GM18867 (cell line): ENCODE results near the gene SMARCD2.
A peak's percentile ranks its signal among the peaks of the same experiment; 100 is the strongest.
"Not testable (repeated sequence)": the region's sequence is repeated elsewhere in the genome, so short reads cannot be mapped to it uniquely, and the experiment has no call there.

ENCODE experiments used
- ATAC-seq: cut with Tn5 transposase; IDR thresholded peaks from one replicate; pipeline ENCODE4 v1.9.1; 2021; ENCODE audit warnings: mild to moderate bottlenecking, moderate library complexity; ENCODE audit not compliant: unreplicated experiment

Gene SMARCD2

DNA sequence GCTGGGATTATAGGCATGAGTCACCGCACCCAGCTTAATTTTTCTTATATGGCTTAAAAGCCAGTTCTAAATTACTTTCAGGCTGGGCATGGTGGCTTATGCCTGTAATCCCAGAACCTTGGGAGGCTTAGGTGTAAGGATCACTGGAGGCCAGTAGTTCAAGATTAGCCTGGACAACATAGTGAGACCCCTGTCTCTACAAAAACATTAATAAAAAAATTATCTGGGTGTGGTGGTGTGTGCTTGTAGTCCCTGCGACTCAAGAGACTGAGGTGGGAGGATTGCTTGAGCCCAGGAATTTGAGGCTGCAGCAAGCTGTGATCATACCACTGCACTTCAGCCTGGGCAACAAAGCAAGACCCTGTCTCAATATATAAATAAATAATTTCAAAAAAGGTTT lies 10.8 kb upstream of the SMARCD2 start:
- no peak for ATAC-seq

DNA sequence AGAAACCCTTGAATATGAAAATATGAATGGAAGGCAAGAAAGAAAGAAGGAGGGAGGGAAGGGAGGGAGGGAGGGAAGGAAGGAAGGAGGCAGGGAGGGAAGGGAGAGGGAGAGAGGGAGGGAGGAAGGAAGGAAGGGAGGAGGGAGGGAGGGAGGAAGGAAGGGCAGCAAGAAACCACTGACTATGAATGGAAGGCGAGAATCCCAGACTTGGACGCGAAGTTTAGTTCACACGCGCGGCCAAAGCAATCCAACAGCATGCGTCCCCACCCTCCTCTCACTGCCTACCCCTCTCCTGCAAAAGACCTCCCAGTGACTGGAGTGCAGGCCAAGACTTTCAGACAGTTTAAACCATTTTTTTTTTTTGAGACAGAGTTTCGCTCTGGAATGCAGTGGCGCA lies 7.9 kb upstream of the SMARCD2 start:
- ATAC-seq = no peak

DNA sequence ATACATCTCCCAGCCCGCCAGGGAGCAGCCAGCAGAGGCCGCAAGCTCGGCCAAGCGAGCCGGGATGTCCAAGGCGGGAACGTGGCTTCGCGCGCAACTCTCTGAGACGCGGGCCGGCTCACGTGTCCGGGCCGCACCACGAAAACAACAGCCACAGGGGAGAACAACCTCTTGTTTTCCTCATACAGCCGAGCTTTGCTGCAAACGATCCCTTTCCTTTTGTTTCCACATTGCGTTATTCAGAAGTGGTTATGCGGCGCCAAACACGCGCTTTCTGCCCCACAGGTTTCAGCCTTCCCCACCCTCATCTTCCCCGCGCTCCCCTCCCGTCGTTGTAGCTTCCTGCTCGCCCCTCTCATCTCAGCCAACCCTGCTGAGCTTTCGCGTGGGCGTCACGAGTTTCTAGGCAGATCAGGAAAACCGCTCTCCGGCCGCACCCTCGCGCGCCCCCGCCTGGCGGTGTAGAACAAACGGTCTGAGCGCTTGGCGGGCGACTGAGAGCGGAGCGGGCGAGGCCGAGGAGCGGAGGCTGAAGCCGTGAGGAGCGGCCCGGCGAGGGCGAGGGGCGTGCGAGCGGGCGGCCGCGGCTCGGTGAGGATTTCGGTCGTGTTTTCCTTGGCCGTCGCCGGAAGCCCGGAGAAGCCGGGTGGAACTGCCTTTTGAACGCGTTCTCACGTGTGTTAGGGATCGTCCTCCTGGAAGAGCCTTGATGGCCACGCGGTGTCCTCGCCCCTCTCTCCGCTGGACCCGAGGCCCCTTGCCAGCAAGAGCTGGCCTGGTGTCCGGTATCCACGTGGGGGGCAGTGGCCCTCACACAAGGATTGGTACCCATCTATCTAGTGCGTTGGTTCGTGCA lies 6.6 kb upstream of the SMARCD2 start:
- peak; percentile 85 for ATAC-seq

DNA sequence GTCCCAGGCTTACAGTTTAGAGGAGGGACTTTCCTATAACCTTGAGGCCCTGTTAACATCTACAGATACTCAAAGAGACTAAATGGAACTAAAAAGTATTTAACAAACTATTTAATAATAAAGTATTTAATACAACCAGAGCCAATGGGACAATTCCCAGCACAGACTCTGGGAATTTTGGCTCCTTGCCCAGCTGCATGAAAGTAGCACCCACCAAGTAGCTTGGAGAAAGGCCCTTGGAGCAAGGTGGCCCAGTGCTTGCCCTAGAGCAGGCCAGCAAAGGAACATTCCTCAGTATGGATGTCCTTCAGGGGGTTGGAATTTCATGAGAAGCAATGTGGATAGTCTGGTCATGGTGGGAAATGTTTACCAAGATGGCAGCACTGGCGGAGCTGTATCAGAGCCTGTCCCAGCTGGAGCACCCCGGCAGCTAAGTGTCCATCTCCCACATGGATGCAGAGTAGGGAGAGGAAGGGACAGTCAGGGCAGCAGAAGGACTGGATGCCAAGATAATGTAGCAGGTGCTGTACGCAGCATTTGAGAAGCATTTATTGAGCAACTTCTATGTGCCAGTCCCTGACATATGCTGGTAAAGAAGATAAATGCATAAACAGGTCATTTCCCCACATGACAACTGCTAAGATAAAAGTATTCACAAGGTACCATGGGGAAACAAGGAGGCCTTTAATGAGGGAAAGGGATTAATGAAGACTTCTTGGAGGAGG lies 5.2 kb upstream of the SMARCD2 start:
- ATAC-seq = no peak

DNA sequence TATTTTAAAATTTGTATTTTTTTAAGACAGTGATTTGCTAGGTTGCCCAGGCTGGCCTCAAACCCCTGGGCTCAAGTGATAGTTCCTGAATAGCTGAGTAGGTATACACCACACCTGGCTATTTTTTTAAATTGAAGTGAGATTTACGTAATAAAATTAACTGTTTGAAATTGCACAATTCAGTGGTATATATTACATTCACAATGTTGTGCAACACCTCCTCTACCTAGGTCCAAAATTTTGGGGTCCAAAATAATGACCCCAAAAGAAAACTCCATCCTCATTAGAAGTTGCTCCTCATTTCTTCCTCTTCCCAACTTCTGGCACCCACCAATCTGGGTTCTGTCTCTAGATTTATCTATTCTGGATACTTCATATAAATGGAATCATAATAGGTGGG lies 3.0 kb upstream of the SMARCD2 start:
- no peak for ATAC-seq

DNA sequence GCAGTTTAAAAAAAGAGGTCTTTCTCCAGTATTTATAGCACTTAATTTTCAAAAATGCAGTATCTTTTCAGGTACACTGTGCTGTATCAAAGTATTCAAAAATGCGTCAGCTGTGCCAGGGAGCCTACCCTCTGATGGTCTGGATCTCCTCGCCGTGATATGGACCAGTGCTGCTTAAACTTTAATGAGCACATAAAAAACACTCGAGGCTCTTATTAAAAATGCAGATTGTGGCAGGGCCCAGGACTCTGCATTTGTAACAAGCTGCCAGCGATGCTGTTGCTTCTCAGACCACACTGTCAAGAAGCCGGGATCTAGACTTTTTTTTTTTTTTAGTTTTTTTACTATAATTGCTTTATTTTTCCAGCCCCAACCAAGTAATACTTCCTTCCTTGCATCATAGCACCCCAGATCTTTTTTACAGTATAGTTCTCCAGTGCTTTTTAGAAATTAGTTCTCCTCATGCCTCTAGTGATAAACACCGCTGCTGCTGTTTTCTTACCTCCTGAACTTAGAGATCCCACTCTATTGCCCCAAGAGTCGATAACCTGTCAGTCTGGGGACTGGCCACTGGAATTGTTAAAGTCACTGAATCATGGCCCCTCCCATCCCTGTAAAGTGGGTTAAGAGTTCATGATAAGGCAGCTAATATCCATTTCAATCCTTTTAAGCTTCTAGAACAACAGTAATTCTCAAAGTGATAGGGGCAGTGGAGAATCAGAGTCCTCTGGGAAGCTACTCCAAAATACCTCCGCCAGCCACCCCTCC lies 1.6 kb upstream of the SMARCD2 start:
- no peak for ATAC-seq

DNA sequence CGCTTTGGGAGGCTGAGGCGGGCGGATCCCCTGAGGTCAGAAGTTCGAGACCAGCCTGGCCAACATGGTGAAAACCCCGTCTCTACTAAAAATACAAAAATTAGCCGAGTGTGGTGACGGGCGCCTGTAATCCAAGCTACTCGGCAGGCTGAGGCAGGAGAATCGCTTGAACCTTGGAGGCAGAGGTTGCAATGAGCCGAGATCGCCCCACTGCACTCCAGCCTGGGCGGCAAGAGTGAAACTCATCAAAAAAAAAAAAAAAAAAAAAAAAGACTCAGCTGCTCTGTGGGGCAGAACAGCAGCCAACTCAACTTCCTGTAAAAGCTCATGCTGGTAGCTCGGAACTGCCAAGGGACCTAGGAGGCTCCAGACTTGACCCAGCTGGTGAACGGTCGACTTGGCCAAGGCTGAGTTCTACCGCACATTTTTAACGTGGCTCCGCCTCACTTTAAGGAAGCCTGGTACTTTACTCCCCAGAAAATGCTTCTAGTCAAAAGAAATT lies 953 bp upstream of the SMARCD2 start:
- ATAC-seq = not testable (repeated sequence)

DNA sequence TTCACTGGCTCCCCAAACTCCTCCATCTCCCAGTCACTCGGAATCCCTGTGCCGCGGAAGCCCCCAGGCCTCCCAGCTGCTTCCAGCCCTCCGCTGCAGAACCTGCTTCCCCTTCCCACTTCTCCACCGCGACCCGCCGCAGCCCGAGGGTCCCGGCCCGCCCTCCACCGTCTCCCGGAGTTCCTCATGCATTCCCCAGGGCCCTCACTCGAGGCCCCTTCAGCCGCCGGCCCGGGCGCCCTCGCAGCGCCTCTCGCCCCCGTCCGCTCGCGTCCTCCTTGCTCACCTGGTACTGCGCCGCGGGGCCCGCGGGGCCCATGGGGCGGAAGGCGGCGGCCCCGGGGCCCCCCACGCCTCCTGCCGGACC lies 329 bp downstream of the SMARCD2 start:
- peak; percentile 27 for ATAC-seq

DNA sequence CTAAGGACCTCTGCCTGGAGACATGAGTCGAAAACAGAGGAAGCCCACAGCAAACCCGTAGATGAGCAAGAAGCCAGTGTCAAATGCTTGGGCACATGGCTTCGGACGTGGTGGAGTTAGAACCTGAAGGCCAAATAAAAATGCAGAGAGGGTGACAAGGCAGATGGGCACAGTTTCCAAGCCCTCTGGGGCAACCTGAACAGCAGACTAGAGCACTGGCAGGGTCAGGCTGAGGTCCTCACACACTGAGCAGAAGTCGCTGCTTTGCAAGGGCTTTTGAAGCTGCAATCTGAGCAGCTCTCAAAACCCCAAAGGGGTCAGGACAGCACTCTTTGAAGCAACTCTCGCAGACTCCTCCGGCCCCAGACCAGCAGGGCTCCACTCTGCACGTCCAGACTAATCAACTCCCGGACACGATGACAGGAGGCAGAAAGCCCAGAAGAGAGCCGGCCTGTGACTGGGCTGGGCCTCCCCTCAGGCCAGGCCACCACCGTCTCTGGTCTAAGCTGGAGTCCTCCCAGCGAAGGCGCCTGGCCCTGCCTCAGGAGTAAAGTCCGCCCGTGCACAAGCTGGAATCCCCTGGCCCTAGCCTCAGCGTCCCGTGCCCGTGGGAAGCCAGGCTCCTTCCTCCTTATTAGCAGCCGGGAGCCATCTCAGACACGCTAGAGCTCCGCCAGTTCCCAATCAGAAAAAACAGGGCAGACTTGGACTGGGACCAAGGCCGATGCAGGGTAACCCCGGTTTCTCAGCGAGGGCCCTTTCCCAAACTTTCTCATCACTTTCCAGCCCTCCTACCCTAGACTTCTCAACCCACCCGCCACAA lies 924 bp downstream of the SMARCD2 start:
- no peak for ATAC-seq

DNA sequence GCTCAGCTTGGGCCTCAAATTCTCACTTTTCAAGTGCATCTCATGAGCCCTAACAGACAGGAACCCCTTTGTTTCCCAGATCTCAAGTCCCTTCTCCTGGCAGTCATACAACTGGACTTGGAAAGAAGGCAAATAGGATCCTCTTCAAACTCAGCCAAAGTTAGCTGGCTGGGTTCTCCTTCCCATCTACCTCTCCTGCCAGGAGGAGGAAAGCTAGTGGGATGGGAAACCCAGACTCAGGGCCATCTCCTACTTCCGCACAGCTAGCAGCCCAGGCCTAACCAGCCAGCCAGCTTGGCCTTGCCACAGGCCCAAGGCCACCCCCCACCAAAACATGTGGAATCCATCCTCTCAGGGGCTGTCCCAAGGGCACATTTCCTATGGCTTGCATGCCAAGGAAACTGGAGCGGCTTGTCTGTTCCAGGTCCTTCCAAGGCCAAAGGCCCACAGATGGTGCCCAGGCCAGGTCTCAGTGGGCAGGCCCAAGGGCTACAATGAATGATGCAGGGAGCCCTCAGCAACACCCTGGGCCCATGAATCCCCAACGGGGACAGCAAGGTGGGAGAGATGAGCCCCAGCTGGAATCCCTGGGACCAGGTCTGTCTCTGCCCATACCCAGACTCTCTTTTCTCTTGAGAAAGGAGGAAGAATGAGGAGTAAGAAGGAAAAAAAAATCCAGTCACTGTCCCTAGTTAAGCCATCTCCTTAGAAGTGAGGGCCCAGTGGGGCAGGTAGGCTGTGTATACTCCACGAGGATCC lies 1.7 kb downstream of the SMARCD2 start:
- ATAC-seq = no peak

DNA sequence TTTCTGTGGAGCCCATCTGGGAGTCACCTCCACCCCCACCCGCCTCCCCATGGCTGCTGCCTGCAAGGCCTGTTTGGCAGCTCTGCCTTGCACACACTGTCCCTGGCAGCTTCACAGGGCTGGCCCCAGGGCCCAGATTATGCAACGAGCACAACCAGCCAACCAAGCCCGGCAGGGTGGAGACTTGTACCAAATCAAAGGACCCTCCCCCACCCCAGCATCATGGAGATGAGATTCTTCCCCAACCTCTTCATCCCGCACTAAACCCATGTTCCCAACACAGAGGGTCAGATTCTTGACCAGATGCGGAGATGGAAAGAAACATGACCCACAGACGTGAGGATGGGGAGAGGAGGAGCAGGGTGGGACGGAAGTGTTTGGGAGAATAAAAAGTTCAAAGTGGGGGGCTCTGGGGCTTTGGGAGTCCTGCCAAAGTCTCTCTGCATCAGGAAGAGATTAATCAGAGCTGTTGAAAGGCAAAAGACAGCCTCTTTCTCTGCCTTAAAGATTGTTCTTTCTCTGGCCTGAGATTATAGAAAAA lies 3.8 kb downstream of the SMARCD2 start:
- ATAC-seq = no peak

DNA sequence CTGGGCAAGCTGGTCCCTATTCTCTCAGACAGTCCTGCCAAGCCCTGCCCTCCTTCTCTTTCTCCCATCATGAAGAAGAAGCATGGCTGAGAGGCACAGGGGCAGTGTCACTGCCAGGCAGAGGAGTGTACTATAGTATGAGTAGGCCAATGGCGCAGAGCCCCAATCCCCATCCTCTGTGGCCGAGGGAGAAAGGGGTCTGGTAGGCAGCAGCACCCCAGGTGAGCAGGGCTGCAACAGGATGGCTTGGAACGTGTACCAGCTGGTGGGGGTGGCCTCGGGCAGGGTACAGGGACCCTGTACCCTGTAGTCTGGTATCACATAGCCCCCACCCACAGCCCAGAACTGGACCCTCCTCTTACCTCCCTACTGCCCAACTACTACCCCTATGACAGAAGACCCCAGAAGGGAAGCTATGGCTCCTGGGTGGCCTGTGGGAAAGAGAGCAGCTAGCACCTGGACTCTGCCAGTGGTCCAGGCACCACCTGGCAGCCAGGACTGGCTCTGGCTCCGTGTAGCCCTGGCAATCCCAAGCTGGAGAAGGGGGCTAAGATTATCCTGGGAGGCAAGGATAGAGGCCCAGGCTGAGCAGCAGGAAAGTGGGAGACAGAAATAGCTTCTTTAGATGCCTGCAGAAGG lies 4.4 kb downstream of the SMARCD2 start:
- ATAC-seq = no peak

DNA sequence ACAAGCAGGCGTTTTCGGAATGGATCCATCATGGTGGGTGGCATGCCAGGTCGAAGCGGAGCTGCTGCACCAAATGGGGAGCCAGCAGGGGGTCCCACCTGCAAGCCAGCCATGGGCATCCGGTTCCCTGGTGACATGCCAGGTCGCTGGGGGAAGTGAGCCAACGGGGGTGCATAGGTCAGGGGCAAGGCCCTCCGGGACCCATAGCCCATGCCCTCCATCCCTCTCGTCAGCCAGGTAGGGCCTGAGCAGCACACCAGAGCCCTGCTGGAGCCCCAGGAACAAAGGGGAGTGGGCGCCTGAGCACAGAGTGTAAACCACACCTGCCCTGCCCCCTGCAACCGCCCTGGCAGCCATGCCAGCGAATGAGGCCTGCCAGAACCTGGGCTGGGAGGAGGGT lies 5.0 kb downstream of the SMARCD2 start:
- no peak for ATAC-seq

DNA sequence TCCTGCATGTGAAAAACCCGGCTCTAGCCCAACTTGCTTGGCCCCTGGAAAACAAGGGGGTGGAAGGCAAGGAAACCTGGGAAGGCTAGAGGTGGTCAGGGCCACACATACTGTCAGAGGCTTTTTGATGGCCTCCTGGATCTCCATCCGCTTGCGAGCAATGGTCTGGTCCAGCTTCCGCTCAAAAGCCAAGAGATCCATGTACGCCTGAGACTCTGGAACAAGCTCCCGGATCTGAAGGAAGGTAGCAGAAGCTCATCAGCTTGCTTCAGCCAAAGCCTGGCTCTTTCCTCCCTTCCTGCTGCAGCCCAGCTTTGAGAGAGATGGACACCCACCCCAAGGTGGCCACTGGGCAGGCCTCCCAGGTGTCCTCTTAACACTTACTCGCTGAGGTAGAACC lies 5.7 kb downstream of the SMARCD2 start:
- no peak for ATAC-seq

DNA sequence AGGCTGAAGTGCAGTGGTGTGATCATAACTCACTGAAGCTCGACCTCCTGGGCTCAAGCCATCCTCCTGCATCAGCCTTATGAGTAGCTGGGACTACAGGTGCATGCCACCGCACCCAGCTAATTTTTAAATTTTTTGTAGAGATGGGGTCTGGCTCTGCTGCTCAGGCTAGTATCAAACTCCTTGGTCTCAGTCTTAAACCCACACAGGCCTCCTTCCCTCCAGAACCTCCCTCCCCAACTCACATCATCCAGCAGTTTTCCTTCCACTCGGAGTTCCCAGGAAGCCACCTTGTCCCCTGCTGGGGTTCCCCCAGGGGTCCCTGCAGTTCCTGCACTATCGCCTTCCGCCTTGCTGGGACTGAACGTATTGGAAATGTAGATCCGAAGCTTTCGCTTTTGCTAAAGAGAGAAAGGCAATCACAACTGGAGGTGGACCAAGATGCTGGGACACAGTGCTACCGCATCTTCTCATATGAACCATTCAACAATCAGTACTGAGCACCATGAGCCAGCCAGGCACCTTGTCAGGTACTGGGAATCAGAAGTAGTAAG lies 7.2 kb downstream of the SMARCD2 start:
- ATAC-seq = no peak

DNA sequence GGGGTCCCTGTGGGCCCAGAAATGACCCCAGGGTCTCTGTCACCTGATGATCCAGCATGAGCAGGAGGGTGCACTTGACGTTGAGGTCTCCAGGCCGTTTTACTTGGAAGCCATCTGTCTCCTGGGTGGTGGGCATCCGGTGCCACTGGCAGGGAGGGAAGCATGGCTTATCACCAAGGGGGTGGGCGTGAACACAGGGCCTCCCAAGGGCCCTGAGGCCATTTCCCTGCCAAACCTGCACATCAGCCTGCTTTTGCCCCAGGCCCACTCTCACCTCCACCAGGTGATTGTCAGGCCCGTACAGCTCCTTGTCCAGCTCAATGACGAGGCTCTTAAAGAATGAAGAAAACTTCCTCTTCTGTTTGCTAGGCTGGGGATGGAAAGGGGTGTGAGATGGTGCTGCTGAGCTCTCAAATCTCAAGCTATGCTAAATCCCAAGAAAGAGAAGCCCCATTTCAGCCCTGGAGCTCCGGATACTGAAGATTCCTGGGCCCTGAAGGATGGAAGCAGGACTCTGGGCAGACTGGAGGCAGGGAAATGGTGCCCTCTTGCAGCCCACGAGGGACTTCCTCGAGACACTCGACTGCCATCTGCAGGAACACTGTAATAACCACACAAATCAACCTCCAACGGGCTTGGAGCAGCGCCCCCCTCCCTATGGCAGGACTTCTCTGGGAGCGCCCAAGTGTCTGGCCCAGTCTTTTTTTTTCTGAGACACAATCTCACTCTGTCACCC lies 7.9 kb downstream of the SMARCD2 start:
- ATAC-seq = no peak

DNA sequence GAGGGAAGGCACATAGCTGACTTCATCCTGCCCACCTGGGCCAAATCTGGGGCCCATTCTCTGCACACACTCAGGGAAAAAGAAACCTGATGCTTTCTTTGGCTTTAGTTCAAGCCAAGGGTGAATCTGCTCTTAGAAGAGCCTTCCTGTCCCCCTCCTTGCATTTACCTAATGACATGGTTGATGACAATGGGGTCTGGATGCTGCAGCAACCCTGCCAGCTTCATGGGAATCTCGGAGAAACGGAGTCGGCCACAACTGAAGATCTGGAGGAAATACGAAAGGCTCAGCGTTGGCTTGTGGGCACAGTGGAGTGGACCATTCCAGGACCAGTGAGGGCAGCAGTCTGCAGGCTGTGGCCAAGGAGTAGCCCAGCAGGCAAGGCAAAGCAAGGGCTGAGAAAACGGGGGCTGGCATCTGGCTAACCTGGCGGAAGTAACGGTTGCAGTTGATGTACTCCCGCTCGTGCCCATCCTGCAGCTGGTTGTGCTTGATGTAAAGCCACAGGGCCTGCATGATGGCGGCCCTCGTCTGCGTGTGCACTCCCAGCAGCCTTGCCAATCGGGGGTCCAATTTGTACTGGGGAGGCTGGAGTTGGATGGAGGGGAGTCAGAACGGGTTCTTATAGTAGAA lies 8.6 kb downstream of the SMARCD2 start:
- no peak for ATAC-seq
